Activated CD8-positive, alpha-beta T cell treated with anti-CD3 and anti-CD28 coated beads, Interleukin-2, amount 10 ng/mL, durations not matched to agents 7 days and 5 days (primary cell): ENCODE data around the gene COL15A1. TPM values are rescaled to one million over a fixed set of nuclear protein-coding genes. Genes with fewer than 3 reads are reported as not detected.
A peak's percentile ranks its signal among the peaks of the same experiment; 100 is the strongest.
"Not testable (repeated sequence)": the region's sequence is repeated elsewhere in the genome, so short reads cannot be mapped to it uniquely, and the experiment has no call there.

Source experiments
- ATAC-seq: fragments of 150-1000 bp; cut with Tn5 transposase; one replicate; pipeline ENCODE4 v1.10.0; 2021; ENCODE audit warnings: moderate library complexity
- CTCF ChIA-PET: fragments of 350-600 bp; sonication (Branson Sonifier 250); formaldehyde crosslinking; loops from one replicate; lab custom pipeline; 2021; ENCODE audit warnings: antibody characterized with exemption; lab: Charles Lee
- POLR2A ChIA-PET: fragments of 350-600 bp; sonication (Branson Sonifier 250); formaldehyde crosslinking; loops from one replicate; lab custom pipeline; 2021; ENCODE audit warnings: antibody characterized with exemption; lab: Charles Lee
- DNase-seq: peaks from one replicate; pipeline ENCODE4 v3.0.0-alpha.2; 2020
- H3K27ac Mint-ChIP-seq: one replicate; pipeline ENCODE4 v1.8.0; 2021; ENCODE audit warnings: mild to moderate bottlenecking, mixed read lengths
- H3K27me3 Mint-ChIP-seq: one replicate; pipeline ENCODE4 v1.8.0; 2021; ENCODE audit warnings: low read depth, mixed read lengths
- H3K36me3 Mint-ChIP-seq: one replicate; pipeline ENCODE4 v1.8.0; 2021; ENCODE audit warnings: low read depth, mixed read lengths
- H3K4me1 Mint-ChIP-seq: one replicate; pipeline ENCODE4 v1.8.0; 2021; ENCODE audit warnings: low read depth, mixed read lengths
- H3K4me3 Mint-ChIP-seq: one replicate; pipeline ENCODE4 v1.8.0; 2021; ENCODE audit warnings: mild to moderate bottlenecking, mixed read lengths
- H3K9me3 Mint-ChIP-seq: one replicate; pipeline ENCODE4 v1.8.0; 2022; ENCODE audit warnings: mixed read lengths; ENCODE audit not compliant: insufficient read depth
- total RNA-seq, 2 experiments: library from RNA; stranded (reverse); gene quantifications; one replicate each; pipeline ENCODE4 v1.2.3, GENCODE V29; 2021

Gene COL15A1
- total RNA-seq, 2 experiments from 2014 or later, result 0.37 to 0.76 TPM

- ATAC-seq, result no peak
- H3K4me1 Mint-ChIP-seq, result peaks cover 15% of the 10 kb centered on the region
- no peak overlapping the region for H3K27ac Mint-ChIP-seq
- H3K36me3 Mint-ChIP-seq, result peaks cover 21% of the 10 kb centered on the region
- H3K9me3 Mint-ChIP-seq, result peaks cover 25% of the 10 kb centered on the region
- no peak for DNase-seq
- CTCF ChIA-PET, result interaction anchor here (1.1 to 2.0 kb wide), 3 partner anchors 10 to 132 kb away, joined by 3 to 6 read pairs (median 4); partner anchors contain the start of gene TGFBR1
- no peak overlapping the region for H3K4me3 Mint-ChIP-seq
- POLR2A ChIA-PET, result no interaction called here
- peaks cover 4% of the 10 kb centered on the region for H3K27me3 Mint-ChIP-seq
Observed at GRCh38 chr9:99008203-99008602, 64.5 kb downstream of the COL15A1 start.

GRCh38 chr9:99010393-99010792, 66.7 kb downstream of the COL15A1 start:
- CTCF ChIA-PET, result interaction anchor here (5.1 kb wide), 1 partner anchor 8 kb away, joined by 41 read pairs; no protein-coding TSS in a partner anchor
- Mint-ChIP-seq H3K36me3 (peaks cover 33% of the 10 kb centered on the region), H3K9me3 (peaks cover 29% of the 10 kb centered on the region), H3K4me1 (peaks cover 28% of the 10 kb centered on the region)
- H3K27ac Mint-ChIP-seq, POLR2A ChIA-PET, ATAC-seq, DNase-seq, H3K4me3 Mint-ChIP-seq, H3K27me3 Mint-ChIP-seq: not testable (repeated sequence)

- Mint-ChIP-seq H3K9me3 (peaks cover 29% of the 10 kb centered on the region), H3K4me1 (peaks cover 35% of the 10 kb centered on the region), H3K4me3 (no peak overlapping the region), H3K36me3 (peaks cover 33% of the 10 kb centered on the region), H3K27ac (no peak overlapping the region), H3K27me3 (no peaks in the 10 kb centered on the region)
- POLR2A ChIA-PET, result no interaction called here
- DNase-seq, result no peak
- ATAC-seq, result no peak
- CTCF ChIA-PET, result interaction anchor here (0.9 to 6.0 kb wide), 9 partner anchors 9 to 163 kb away, joined by 3 to 66 read pairs (median 24); partner anchors contain the start of gene TGFBR1
Observed at GRCh38 chr9:99011161-99011709, 67.5 kb downstream of the COL15A1 start.

GRCh38 chr9:99012957-99013512, 69.3 kb downstream of the COL15A1 start:
- ATAC-seq (peak; percentile 49), DNase-seq (peak; percentile 38)
- Mint-ChIP-seq H3K27ac (peak overlapping the region; percentile 99), H3K4me1 (peaks cover 37% of the 10 kb centered on the region), H3K27me3 (no peaks in the 10 kb centered on the region), H3K36me3 (peaks cover 33% of the 10 kb centered on the region), H3K9me3 (peaks cover 29% of the 10 kb centered on the region), H3K4me3 (peak overlapping the region; percentile 63)
- CTCF ChIA-PET, result interaction anchor here (0.6 to 6.0 kb wide), 30 partner anchors 11 to 167 kb away, joined by 3 to 66 read pairs (median 6); partner anchors contain the start of gene TGFBR1
- POLR2A ChIA-PET, result interaction anchor here (0.7 to 1.9 kb wide), 9 partner anchors 11 to 176 kb away, joined by 3 to 8 read pairs (median 3); partner anchors contain the start of gene TGFBR1

- ATAC-seq (peak; percentile 86), DNase-seq (peak; percentile 75)
- H3K9me3 Mint-ChIP-seq, result peaks cover 29% of the 10 kb centered on the region
- ChIA-PET CTCF (interaction anchor here (0.6 to 6.0 kb wide), 31 partner anchors 10 to 167 kb away, joined by 3 to 66 read pairs (median 6); partner anchors contain the start of gene TGFBR1), POLR2A (interaction anchor here (0.7 to 1.9 kb wide), 9 partner anchors 10 to 176 kb away, joined by 3 to 8 read pairs (median 3); partner anchors contain the start of gene TGFBR1)
- H3K4me1 Mint-ChIP-seq, result peaks cover 37% of the 10 kb centered on the region
- peak overlapping the region; percentile 63 for H3K4me3 Mint-ChIP-seq
- no peaks in the 10 kb centered on the region for H3K27me3 Mint-ChIP-seq
- H3K27ac Mint-ChIP-seq, result peak overlapping the region; percentile 99
- H3K36me3 Mint-ChIP-seq, result peaks cover 33% of the 10 kb centered on the region
Observed at GRCh38 chr9:99013550-99013949, 69.8 kb downstream of the COL15A1 start.

- POLR2A ChIA-PET, result no interaction called here
- peaks cover 41% of the 10 kb centered on the region for H3K4me1 Mint-ChIP-seq
- H3K27me3 Mint-ChIP-seq, result no peaks in the 10 kb centered on the region
- peak overlapping the region; percentile 41 for H3K27ac Mint-ChIP-seq
- DNase-seq, result no peak
- no peak overlapping the region for H3K4me3 Mint-ChIP-seq
- no peak for ATAC-seq
- peaks cover 27% of the 10 kb centered on the region for H3K36me3 Mint-ChIP-seq
- CTCF ChIA-PET, result interaction anchor here (1.0 to 6.0 kb wide), 9 partner anchors 11 to 135 kb away, joined by 3 to 66 read pairs (median 25); partner anchors contain the start of gene TGFBR1
- H3K9me3 Mint-ChIP-seq, result peaks cover 23% of the 10 kb centered on the region
Observed at GRCh38 chr9:99015448-99015847, 71.7 kb downstream of the COL15A1 start.

GRCh38 chr9:99015890-99016289, 72.2 kb downstream of the COL15A1 start:
- Mint-ChIP-seq H3K27me3 (no peaks in the 10 kb centered on the region), H3K27ac (peak overlapping the region; percentile 41), H3K9me3 (peaks cover 19% of the 10 kb centered on the region), H3K4me1 (peaks cover 41% of the 10 kb centered on the region), H3K36me3 (peaks cover 25% of the 10 kb centered on the region), H3K4me3 (no peak overlapping the region)
- POLR2A ChIA-PET, result no interaction called here
- CTCF ChIA-PET, result interaction anchor here (1.0 to 6.0 kb wide), 4 partner anchors 11 to 135 kb away, joined by 3 to 66 read pairs (median 14); no protein-coding TSS in a partner anchor
- DNase-seq (no peak), ATAC-seq (no peak)

- POLR2A ChIA-PET, result no interaction called here
Observed at GRCh38 chr9:99016681-99017387, 73.1 kb downstream of the COL15A1 start.

GRCh38 chr9:99018653-99019052, 74.9 kb downstream of the COL15A1 start:
- no peak for ATAC-seq

More at GRCh38 chr9:99016681-99017387, 73.1 kb downstream of the COL15A1 start:
- Mint-ChIP-seq H3K27ac (no peak overlapping the region), H3K4me3 (no peak overlapping the region), H3K27me3 (no peaks in the 10 kb centered on the region), H3K36me3 (peaks cover 22% of the 10 kb centered on the region), H3K4me1 (peaks cover 41% of the 10 kb centered on the region), H3K9me3 (peaks cover 14% of the 10 kb centered on the region)
- CTCF ChIA-PET, result interaction anchor here (6.0 kb wide), 1 partner anchor 122 kb away, joined by 66 read pairs; no protein-coding TSS in a partner anchor
- DNase-seq, result no peak
- no peak for ATAC-seq

GRCh38 chr9:99019510-99020331, 76.0 kb downstream of the COL15A1 start:
- DNase-seq, result no peak
- ATAC-seq, result no peak
- Mint-ChIP-seq H3K4me1 (peaks cover 32% of the 10 kb centered on the region), H3K27me3 (no peaks in the 10 kb centered on the region), H3K9me3 (peaks cover 2% of the 10 kb centered on the region), H3K27ac (peak overlapping the region; percentile 62), H3K4me3 (no peak overlapping the region), H3K36me3 (peaks cover 2% of the 10 kb centered on the region)
- CTCF ChIA-PET, result interaction anchor here (1.5 to 2.5 kb wide), 2 partner anchors 8 to 44 kb away, joined by 3 to 7 read pairs; no protein-coding TSS in a partner anchor
- POLR2A ChIA-PET, result no interaction called here

More at GRCh38 chr9:99018653-99019052, 74.9 kb downstream of the COL15A1 start:
- CTCF ChIA-PET, result interaction anchor here (1.2 to 2.5 kb wide), 3 partner anchors 9 to 43 kb away, joined by 3 to 7 read pairs (median 4); no protein-coding TSS in a partner anchor
- Mint-ChIP-seq H3K27ac (no peak overlapping the region), H3K36me3 (peaks cover 10% of the 10 kb centered on the region), H3K4me3 (no peak overlapping the region), H3K4me1 (peaks cover 39% of the 10 kb centered on the region), H3K9me3 (peaks cover 3% of the 10 kb centered on the region), H3K27me3 (no peaks in the 10 kb centered on the region)
- POLR2A ChIA-PET, result interaction anchor here (1.1 kb wide), 1 partner anchor 86 kb away, joined by 3 read pairs; the partner anchor contains the start of gene TGFBR1
- no peak for DNase-seq
